K562 (cell line): ENCODE results near the gene IGF2R. TPM values are rescaled to one million over a fixed set of nuclear protein-coding genes. Genes with fewer than 3 reads are reported as not detected.

Experiments used
- ATAC-seq: fragments of 200-7000 bp; cut with Tn5 transposase; 3 replicates; pipeline ENCODE4 v1.9.1; 2020; ENCODE audit warnings: moderate library complexity
- BruUV-seq: library from RNA; stranded (reverse); fragments of 400-500 nt; replicated peaks from 2 replicates; lab custom pipeline; 2021; lab: Mats Ljungman, UMichigan
- CTCF ChIA-PET: fragments of 300-600 bp; formaldehyde crosslinking; extraction: SDS; loops from one replicate; lab custom pipeline; 2021; ENCODE audit warnings: low intra/inter-chr PET ratio; lab: Yijun Ruan, JAX
- POLR2A ChIA-PET: fragments of 300-600, 350-650 bp; sonication (Branson Sonifier 250); formaldehyde crosslinking; extraction: SDS; loops from one replicate; lab custom pipeline; 2021; ENCODE audit warnings: antibody characterized with exemption, inconsistent platforms; lab: Yijun Ruan, JAX
- DNase-seq, 4 experiments: peaks; one replicate each; pipeline versions ENCODE4 v3.0.0 to v3.0.0-alpha.2; 2011 to 2018; ENCODE audit warnings: low spot score in 3 of 4, mixed read lengths in 3 of 4; ENCODE audit errors: extremely low read depth in 1 of 4
- FAIRE-seq: peaks from 2 replicates; lab custom pipeline; 2011; peaks lifted over from hg19 to GRCh38; lab: Jason Lieb, UNC
- H2AFZ ChIP-seq: 2 replicates; pipeline ENCODE4 v1.6.0; 2011; ENCODE audit warnings: low read depth, low read length, control low read depth, inconsistent platforms
- H3K27ac ChIP-seq: fragments of 200-600 bp; 3 replicates; pipeline ENCODE4 v1.8.0; 2011; ENCODE audit warnings: low read depth, mild to moderate bottlenecking, control low read depth, inconsistent platforms, low read length, moderate library complexity, mixed read lengths; ENCODE audit errors: extremely low read depth
- H3K27me3 ChIP-seq, 2 experiments: fragments of 300-600 bp in 1 of 2; 2 replicates in 1 of 2; 3 replicates in 1 of 2; pipeline versions ENCODE4 v1.6.0 to v1.8.0; 2011; ENCODE audit warnings: inconsistent platforms in 2 of 2, low read length in 2 of 2, mild to moderate bottlenecking in 1 of 2, mixed read lengths in 1 of 2, moderate library complexity in 1 of 2; ENCODE audit not compliant: control insufficient read depth in 2 of 2, insufficient read depth in 2 of 2
- H3K36me3 ChIP-seq: fragments of 300-600 bp; 3 replicates; pipeline ENCODE4 v1.8.0; 2011; ENCODE audit warnings: mild to moderate bottlenecking, low read length, inconsistent platforms; ENCODE audit not compliant: control insufficient read depth, insufficient read depth
- H3K4me1 ChIP-seq, 2 experiments: fragments of 200-600 bp in 1 of 2; replicated peaks in 1 of 2; 2 replicates in 1 of 2; 3 replicates in 1 of 2; pipeline versions ENCODE4 v1.5.1 to v1.8.0; 2011; ENCODE audit warnings: inconsistent platforms in 2 of 2, low read length in 2 of 2, mild to moderate bottlenecking in 1 of 2, mixed read lengths in 1 of 2, moderate library complexity in 1 of 2; ENCODE audit not compliant: control insufficient read depth in 2 of 2, insufficient read depth in 2 of 2
- H3K4me2 ChIP-seq: 2 replicates; pipeline ENCODE4 v1.6.1; 2011; ENCODE audit warnings: low read length, control low read depth, inconsistent platforms, mixed read lengths; ENCODE audit not compliant: insufficient read depth
- H3K4me3 ChIP-seq: fragments of 200-600 bp; sonication (generic), shearing (Covaris generic); 2 replicates; pipeline ENCODE4 v1.5.1; 2016; ENCODE audit warnings: control low read depth, inconsistent platforms
- H3K79me2 ChIP-seq: fragments of 200-600 bp; 3 replicates; pipeline ENCODE4 v1.8.0; 2011; ENCODE audit warnings: low read length, inconsistent platforms; ENCODE audit not compliant: control insufficient read depth, insufficient read depth
- H3K9ac ChIP-seq, 2 experiments: 2 replicates each; pipeline versions ENCODE4 v1.6.0 to v1.6.1; 2011; ENCODE audit warnings: low read depth in 2 of 2, low read length in 2 of 2, control low read depth in 1 of 2, inconsistent platforms in 1 of 2, mild to moderate bottlenecking in 1 of 2, mixed read lengths in 1 of 2; ENCODE audit not compliant: insufficient read depth in 1 of 2
- H3K9me1 ChIP-seq: one replicate; pipeline ENCODE4 v1.6.0; 2011; ENCODE audit warnings: inconsistent platforms, mild to moderate bottlenecking, low read length, moderate library complexity; ENCODE audit not compliant: control insufficient read depth, insufficient read depth
- H3K9me3 ChIP-seq: replicated peaks from 2 replicates; pipeline ENCODE4 v1.5.1; 2011; ENCODE audit warnings: low read depth, low read length, inconsistent platforms; ENCODE audit not compliant: control insufficient read depth, insufficient read depth
- H4K20me1 ChIP-seq: replicated peaks from 2 replicates; pipeline ENCODE4 v1.6.1; 2011; ENCODE audit warnings: low read length, inconsistent platforms, mixed read lengths; ENCODE audit not compliant: control insufficient read depth, insufficient read depth
- ARID3A ChIP-seq: IDR thresholded peaks from 2 replicates; pipeline ENCODE4 v1.6.1; 2012; ENCODE audit warnings: low read depth, low read length, improper control_type of control experiment, borderline replicate concordance
- BCLAF1 ChIP-seq, 2 experiments: fragments of 450-650 bp in 1 of 2; IDR thresholded peaks; 2 replicates each; pipeline ENCODE4 v1.6.1; 2011 to 2017; ENCODE audit warnings: low read depth in 2 of 2, antibody characterized with exemption in 1 of 2, borderline replicate concordance in 1 of 2, low read length in 1 of 2, mild to moderate bottlenecking in 1 of 2, mixed read lengths in 1 of 2; ENCODE audit not compliant: control insufficient read depth in 1 of 2
- BRD4 ChIP-seq: fragments of 200-600 bp; sonication (generic); IDR thresholded peaks from 2 replicates; pipeline ENCODE4 v1.6.1; 2017; ENCODE audit warnings: inconsistent platforms
- ETV1 ChIP-seq: fragments of 450-650 bp; conservative IDR thresholded peaks from 2 replicates; pipeline ENCODE4 v1.6.1; 2016; ENCODE audit warnings: missing genetic modification characterization, control low read depth, low read depth, missing compliant biosample characterization
- MEIS2 ChIP-seq: fragments of 450-650 bp; IDR thresholded peaks from 2 replicates; pipeline ENCODE4 v1.6.1; 2014; ENCODE audit warnings: mild to moderate bottlenecking; ENCODE audit not compliant: partially characterized antibody
- PCBP1 ChIP-seq: fragments of 200-400 bp; formaldehyde crosslinking; IDR thresholded peaks from 2 replicates; pipeline ENCODE4 v1.6.1; 2018; ENCODE audit warnings: mild to moderate bottlenecking, low read depth, low read length; ENCODE audit not compliant: poor library complexity, severe bottlenecking
- PTRF ChIP-seq: fragments of 450-650 bp; IDR thresholded peaks from 2 replicates; pipeline ENCODE4 v1.6.1; 2016; ENCODE audit warnings: mild to moderate bottlenecking, missing genetic modification characterization, missing compliant biosample characterization
- RB1 ChIP-seq: fragments of 450-650 bp; IDR thresholded peaks from 2 replicates; pipeline ENCODE4 v1.6.1; 2017; ENCODE audit warnings: low read depth, mild to moderate bottlenecking
- ZNF124 ChIP-seq: sonication (generic); formaldehyde crosslinking; IDR thresholded peaks from 2 replicates; pipeline ENCODE4 v1.8.1; 2022; ENCODE audit warnings: missing genetic modification reagents
- ZNF592 ChIP-seq: fragments of 450-650 bp; IDR thresholded peaks from 2 replicates; pipeline ENCODE4 v1.6.1; 2017; ENCODE audit warnings: antibody characterized with exemption, mild to moderate bottlenecking
- WGBS: fragments of 100-300 bp; shearing (Covaris generic); methylation state at CpG from one replicate; pipeline ENCODE4 v1.1.6; 2016; ENCODE audit warnings: low coverage, mixed read lengths; ENCODE audit not compliant: insufficient coverage; ENCODE audit errors: missing lambda C conversion rate; 5-methylcytosine and 5-hydroxymethylcytosine counted together
- in situ Hi-C: fragments of 300-500 bp; cut with MboI; formaldehyde crosslinking; loops from 4 replicates; pipeline ENCODE4 v1.15.0; 2018; ENCODE audit warnings: inconsistent platforms, mixed read lengths
- intact Hi-C: fragments of 100-400 bp; cut with micrococcal nuclease; formaldehyde crosslinking; loops from 2 replicates; pipeline ENCODE4 v1.14.2; 2022
- polyA plus RNA-seq, 8 experiments: library from polyadenylated mRNA; depleted of rRNA in 4 of 8; stranded (reverse) in 5 of 8; unstranded in 3 of 8; fragments of >200 nt; fragmentation: Nextera tagmentation in 2 of 8; fragmentation: Illumina TruSeq in 1 of 8; extraction: Ambion mirVana in 2 of 8; extraction: Trizol in 1 of 8; gene quantifications; 2 replicates each; pipeline versions ENCODE4 v1.2.1 to v1.2.3, GENCODE V29; 2011 to 2014; ENCODE audit warnings: inconsistent platforms in 1 of 8, missing spikeins in 1 of 8
- total RNA-seq, 7 experiments: library from RNA; depleted of rRNA in 6 of 7; stranded (reverse); fragments of >200 nt in 6 of 7; fragmentation: Illumina TruSeq in 2 of 7; extraction: Trizol in 2 of 7; gene quantifications; 2 replicates each; pipeline versions ENCODE4 v1.2.1 to v1.2.3, GENCODE V29; 2011 to 2021; ENCODE audit warnings: low replicate concordance in 1 of 7

IGF2R gene
- total and polyA plus RNA-seq, 9 of the 15 experiments (the other 6 are each of a cell fraction or from before 2014, with no cell fraction given): 3.5 to 92.3 (median 34.5) TPM

GRCh38 chr6:160032538-160032937 is 63.7 kb downstream of the IGF2R start (continued):
- no peak for TF ChIP-seq ZNF592
- no peak for TF ChIP-seq RB1

GRCh38 chr6:160034036-160034930 is 65.4 kb downstream of the IGF2R start:
- no peak for ATAC-seq
- peak; percentile 26 for FAIRE-seq
- ChIA-PET CTCF (no interaction called here), POLR2A (no interaction called here)
- 93% methylated on average over 17 of the region's 17 CpGs for WGBS
- Histone ChIP-seq H4K20me1 (no peaks in the 10 kb centered on the region), H3K9ac (no peak overlapping the region), H3K9me3 (no peaks in the 10 kb centered on the region), H2AFZ (no peak overlapping the region), H3K4me1 (no peaks in the 10 kb centered on the region), H3K27ac (no peak overlapping the region), H3K27me3 (no peaks in the 10 kb centered on the region), H3K79me2 (no peaks in the 10 kb centered on the region), H3K9me1 (no peaks in the 10 kb centered on the region), H3K4me2 (no peak overlapping the region), H3K36me3 (peaks cover 92% of the 10 kb centered on the region), H3K4me3 (no peak overlapping the region)
- DNase-seq: no peak
- intact Hi-C loops (no loop called here), in situ Hi-C loops (no loop called here)
- BruUV-seq: no TSS peak
- TF ChIP-seq BCLAF1 (IDR thresholded peaks at IDR 0.05; ENCODE audit: borderline replicate concordance in 1 of 2, control insufficient read depth in 1 of 2, low read depth in 2 of 2, low read length in 1 of 2): no peak
- TF ChIP-seq MEIS2: no peak
- no peak for TF ChIP-seq PTRF (tag)
- TF ChIP-seq ETV1 (tag): no peak
- no peak for TF ChIP-seq BRD4
- TF ChIP-seq ZNF124: no peak
- TF ChIP-seq ARID3A: no peak
- TF ChIP-seq PCBP1: no peak
